GM19463 (cell line): ENCODE measurements around the gene KIF12.

ENCODE experiments used
- ATAC-seq: cut with Tn5 transposase; IDR thresholded peaks from one replicate; pipeline ENCODE4 v1.9.1; 2021; ENCODE audit warnings: mild to moderate bottlenecking, moderate library complexity; ENCODE audit not compliant: unreplicated experiment

The KIF12 gene

GRCh38 chr9:114123031-114123977 lies 24.2 kb upstream of the KIF12 start:
- ATAC-seq: no peak

- ATAC-seq: no peak
Observed at GRCh38 chr9:114122136-114123027, 23.3 kb upstream of the KIF12 start.

- ATAC-seq: no peak
Observed at GRCh38 chr9:114121227-114122135, 22.4 kb upstream of the KIF12 start.

GRCh38 chr9:114120192-114121014 lies 21.3 kb upstream of the KIF12 start:
- ATAC-seq: no peak

GRCh38 chr9:114119242-114120191 lies 20.4 kb upstream of the KIF12 start:
- ATAC-seq: no peak

GRCh38 chr9:114117996-114118830 lies 19.1 kb upstream of the KIF12 start:
- no peak for ATAC-seq

- no peak for ATAC-seq
Observed at GRCh38 chr9:114117614-114117995, 18.5 kb upstream of the KIF12 start.

- ATAC-seq: no peak
Observed at GRCh38 chr9:114116126-114116747, 17.1 kb upstream of the KIF12 start.

- no peak for ATAC-seq
Observed at GRCh38 chr9:114115654-114116125, 16.6 kb upstream of the KIF12 start.

GRCh38 chr9:114114364-114114763 lies 15.3 kb upstream of the KIF12 start:
- ATAC-seq: no peak

GRCh38 chr9:114112778-114113584 lies 13.9 kb upstream of the KIF12 start:
- no peak for ATAC-seq

- ATAC-seq: no peak
Observed at GRCh38 chr9:114112325-114112724, 13.2 kb upstream of the KIF12 start.

- ATAC-seq: no peak
Observed at GRCh38 chr9:114110180-114110579, 11.1 kb upstream of the KIF12 start.

- no peak for ATAC-seq
Observed at GRCh38 chr9:114109124-114109523, 10.0 kb upstream of the KIF12 start.

- no peak for ATAC-seq
Observed at GRCh38 chr9:114108016-114108833, 9.1 kb upstream of the KIF12 start.
